T-helper 1 cell treated with Interleukin-12 subunit alpha and Interleukin-12 subunit beta and Interleukin-4 antibody, amounts not matched to agents 30 ng/mL and 1 ng/mL, for 36 hours (primary cell): ENCODE measurements around the gene AOPEP. TPM values are rescaled to one million over a fixed set of nuclear protein-coding genes. Genes with fewer than 3 reads are reported as not detected.

Source experiments
- intact Hi-C: fragments of 100-400 bp; cut with micrococcal nuclease; formaldehyde crosslinking; loops from one replicate; pipeline ENCODE4 v1.15.1; 2024
- total RNA-seq: library from RNA; stranded (reverse); gene quantifications from 2 replicates; pipeline ENCODE4 v1.2.3, GENCODE V29; 2022

Gene AOPEP
- total RNA-seq, 1 donor from 2014 or later: 19.7 TPM

DNA sequence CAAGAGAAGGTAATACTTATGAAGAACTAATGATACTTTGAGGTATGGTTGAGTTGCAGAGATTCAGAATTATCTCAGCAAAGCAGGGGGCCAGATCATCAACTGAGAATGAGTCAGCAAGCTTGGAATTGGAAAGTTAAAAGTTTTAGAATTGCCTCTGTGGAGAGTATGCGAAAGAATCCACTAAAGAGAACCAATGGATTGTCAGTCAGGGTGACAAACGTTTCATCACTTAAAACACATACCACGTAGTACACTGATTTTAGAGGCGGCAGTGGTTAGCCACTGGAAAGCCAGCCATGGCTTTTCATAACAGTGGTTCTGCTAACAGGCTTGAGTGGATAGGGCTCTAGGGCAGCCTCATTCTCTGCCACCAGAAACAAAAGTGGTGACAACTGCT is 30.7 kb downstream of the AOPEP start:
- intact Hi-C loops: no loop called here

GRCh38 chr9:94758031-94758430 is 31.5 kb downstream of the AOPEP start:
- intact Hi-C loops: no loop called here

DNA sequence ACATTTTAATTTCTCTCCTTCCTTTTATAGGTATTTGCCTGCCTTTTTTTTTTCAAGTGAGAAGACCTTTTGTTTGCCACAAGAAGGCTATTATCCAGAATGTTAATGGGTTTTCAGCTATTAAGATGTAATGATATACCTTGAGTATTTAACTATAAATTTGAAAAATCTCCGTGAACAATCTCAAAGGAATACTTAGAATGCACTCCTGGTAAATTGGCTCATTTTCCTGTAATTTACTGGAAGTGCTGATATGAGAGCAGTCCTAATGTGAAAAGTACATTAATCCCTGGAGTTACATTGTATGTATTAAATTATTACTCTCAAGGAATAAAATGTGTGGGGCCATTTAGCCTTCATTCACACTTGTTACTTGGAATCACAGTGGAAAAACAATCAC is 32.4 kb downstream of the AOPEP start:
- intact Hi-C loops: no loop called here

GRCh38 chr9:94760010-94760409 is 33.5 kb downstream of the AOPEP start:
- intact Hi-C loops: no loop called here

- intact Hi-C loops: no loop called here
Measured at GRCh38 chr9:94760660-94761059, 34.2 kb downstream of the AOPEP start.

- intact Hi-C loops: no loop called here
Measured at GRCh38 chr9:94761481-94761880, 35.0 kb downstream of the AOPEP start.

- intact Hi-C loops: no loop called here
Measured at GRCh38 chr9:94767331-94768072, 41.0 kb downstream of the AOPEP start.

DNA sequence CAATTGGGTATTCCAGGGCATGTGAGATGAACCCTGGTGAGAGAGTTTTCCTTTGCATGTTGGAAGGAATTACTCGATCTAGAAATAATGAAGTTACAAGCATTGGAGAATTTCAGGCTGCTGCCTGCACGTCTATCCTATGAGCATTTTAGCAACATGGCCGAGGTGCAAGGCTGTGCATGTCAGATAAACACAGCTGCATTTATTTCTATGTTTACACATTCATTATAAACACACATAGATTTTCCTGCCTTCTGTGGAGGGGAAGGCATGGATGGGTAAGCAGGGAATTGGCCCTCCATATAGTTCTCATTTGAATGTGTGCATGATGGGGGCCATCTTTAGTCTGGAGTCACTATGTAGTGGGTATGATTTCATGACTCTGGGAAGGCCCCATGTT is 42.3 kb downstream of the AOPEP start:
- intact Hi-C loops: no loop called here

- intact Hi-C loops: no loop called here
Measured at GRCh38 chr9:94770334-94770733, 43.8 kb downstream of the AOPEP start.

DNA sequence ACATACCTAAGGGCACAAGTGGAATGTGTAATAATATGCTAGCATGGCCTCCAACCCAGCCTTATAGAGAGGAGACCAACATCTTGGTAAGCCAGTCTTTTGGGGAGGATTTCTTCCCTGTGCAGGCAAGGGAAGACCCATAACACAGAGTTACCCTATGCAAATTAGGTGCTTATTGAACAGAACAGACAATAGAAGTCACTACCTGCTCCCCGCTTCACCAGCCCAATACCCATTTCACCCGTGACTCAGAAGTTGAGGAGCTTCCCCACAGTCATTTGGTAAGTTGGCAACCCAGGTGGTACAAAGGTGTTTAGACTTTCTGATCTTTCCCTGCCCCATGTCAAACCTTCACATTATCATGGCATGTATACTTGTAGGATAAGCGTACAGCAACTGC is 44.6 kb downstream of the AOPEP start:
- intact Hi-C loops: no loop called here

DNA sequence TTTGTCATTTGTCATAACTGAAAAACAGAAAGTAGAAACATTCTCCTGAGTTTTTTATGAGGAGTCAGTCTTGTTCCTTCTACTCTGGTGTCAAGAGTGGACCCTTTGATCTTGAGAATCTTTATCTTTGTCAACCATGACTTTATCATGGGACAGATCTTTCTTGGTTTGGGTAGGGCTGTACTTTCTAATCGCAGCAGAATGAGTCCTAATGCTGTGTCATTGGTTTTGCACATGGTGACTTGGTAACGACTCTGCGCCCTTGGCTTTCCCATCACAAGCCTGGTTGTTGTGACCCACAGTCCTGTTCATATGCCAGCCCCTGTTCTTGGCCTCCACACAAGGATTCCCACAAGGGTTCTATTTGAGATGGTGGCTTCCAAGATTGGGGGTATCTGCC is 45.6 kb downstream of the AOPEP start:
- intact Hi-C loops: no loop called here

- intact Hi-C loops: no loop called here
Measured at GRCh38 chr9:94772639-94773303, 46.3 kb downstream of the AOPEP start.

DNA sequence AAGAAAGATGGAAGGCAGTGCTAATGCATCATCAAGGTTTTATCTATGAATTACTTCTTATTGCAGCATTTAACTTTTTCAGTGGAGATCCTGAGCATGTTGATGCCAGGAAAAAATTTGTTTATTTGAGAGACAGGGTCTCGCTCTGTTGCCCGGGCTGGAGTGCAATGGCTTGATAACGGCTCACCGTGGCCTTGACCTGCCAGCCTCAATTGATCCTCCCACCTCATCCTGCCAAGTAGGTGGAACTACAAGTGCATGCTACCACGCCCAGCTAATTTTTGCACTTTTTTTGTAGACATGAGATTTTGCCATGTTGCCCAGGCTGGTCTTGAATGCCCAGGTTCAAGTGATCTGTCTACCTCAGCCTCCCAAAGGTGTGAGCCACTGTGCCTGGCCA is 47.2 kb downstream of the AOPEP start:
- intact Hi-C loops: no loop called here

- intact Hi-C loops: no loop called here
Measured at GRCh38 chr9:94778013-94778412, 51.5 kb downstream of the AOPEP start.

GRCh38 chr9:94779031-94779430 is 52.5 kb downstream of the AOPEP start:
- intact Hi-C loops: no loop called here

DNA sequence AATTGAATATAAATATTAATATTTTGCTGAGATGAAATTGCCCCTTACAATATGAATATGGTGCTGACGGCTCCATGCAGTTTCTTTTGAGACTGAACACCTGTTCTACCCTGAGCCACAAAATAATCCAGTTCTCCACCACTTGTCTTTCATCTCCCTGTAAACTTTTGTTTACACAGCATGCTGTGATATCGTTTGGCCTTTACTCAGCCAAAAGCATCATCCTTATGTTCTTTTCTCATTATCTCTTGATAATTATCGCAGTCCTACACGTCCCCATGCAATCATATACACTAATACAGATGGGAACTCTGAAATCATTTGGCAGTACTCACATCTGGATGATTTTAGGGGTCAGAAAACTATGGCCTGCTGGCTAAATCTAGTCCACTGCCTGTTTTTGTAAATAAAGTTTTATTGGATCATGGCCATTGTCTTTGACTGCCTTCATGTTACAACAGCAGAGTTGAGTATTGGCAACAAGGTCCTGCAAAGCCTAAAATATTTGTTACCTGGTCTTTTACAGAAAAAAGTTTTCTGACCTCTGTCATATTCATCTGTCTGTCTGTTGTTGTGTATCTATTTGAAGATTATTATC is 53.3 kb downstream of the AOPEP start:
- intact Hi-C loops: loop anchor here (5.0 kb wide), 4 partner anchors 97 to 228 kb away; no protein-coding TSS in a partner anchor

DNA sequence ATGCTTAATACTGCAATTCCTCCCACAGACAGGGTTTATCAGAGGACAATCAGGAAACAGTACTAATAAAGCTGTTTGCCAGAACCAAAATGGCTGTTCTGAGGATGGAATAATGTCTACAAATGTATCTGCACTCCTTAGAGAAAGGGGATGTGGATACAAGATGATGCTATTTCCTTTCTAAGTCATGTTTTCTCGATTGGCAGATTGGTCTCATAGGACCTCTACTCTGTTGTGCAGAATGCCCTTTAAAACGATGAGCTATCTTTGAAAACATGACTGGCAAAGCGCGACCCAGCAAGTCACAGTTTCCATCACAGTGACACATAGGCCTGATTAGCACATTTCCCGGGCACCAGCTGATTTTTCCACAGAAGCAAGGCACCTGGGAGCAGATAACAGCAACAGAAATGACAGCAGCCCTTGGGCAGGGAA is 54.0 kb downstream of the AOPEP start:
- intact Hi-C loops: loop anchor here (5.0 kb wide), 4 partner anchors 97 to 227 kb away; no protein-coding TSS in a partner anchor

- intact Hi-C loops: loop anchor here (1.0 to 5.0 kb wide), 10 partner anchors 79 to 1436 kb away; no protein-coding TSS in a partner anchor
Measured at GRCh38 chr9:94782355-94783101, 56.0 kb downstream of the AOPEP start.

DNA sequence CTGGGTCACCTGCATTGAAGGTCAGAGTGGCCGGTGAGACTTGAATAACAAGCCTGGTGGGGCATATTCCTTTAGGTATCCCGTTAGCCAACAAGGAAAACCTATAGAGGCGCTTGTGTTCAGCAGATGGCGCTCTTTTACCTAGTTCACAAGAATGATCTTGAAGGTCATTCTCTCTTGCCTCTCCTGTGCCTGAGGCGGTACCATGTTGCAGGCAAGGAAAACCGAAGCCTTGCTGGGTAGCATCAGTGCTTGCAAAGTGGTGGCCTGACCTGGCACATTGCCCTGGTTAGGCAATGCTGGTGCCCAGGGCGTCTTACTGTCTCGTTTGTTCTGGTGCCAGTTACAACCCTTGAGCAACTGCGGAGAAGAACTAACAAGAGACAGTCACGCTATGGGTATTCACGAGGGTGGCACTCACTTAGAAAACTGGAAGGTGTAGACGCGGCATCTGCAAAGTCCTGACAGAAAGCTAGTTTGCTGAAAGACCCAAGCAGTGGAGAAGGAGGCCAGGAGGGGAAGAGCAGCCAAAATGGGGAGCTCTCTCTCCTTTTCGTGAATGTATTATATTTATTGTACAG is 56.7 kb downstream of the AOPEP start:
- intact Hi-C loops: loop anchor here (1.0 to 5.0 kb wide), 10 partner anchors 78 to 1435 kb away; no protein-coding TSS in a partner anchor

- intact Hi-C loops: loop anchor here (1.0 to 5.0 kb wide), 10 partner anchors 77 to 1434 kb away; no protein-coding TSS in a partner anchor
Measured at GRCh38 chr9:94783928-94784327, 57.4 kb downstream of the AOPEP start.
